HuH-7 (cell line): Measurements from ENCODE around the gene IL20.
A peak's percentile ranks its signal among the peaks of the same experiment; 100 is the strongest.
"Not testable (repeated sequence)": the region's sequence is repeated elsewhere in the genome, so short reads cannot be mapped to it uniquely, and the experiment has no call there.

Experiments
- DNase-seq: peaks from one replicate; pipeline ENCODE4 v3.0.0; 2011; ENCODE audit warnings: low spot score

The IL20 gene

DNA sequence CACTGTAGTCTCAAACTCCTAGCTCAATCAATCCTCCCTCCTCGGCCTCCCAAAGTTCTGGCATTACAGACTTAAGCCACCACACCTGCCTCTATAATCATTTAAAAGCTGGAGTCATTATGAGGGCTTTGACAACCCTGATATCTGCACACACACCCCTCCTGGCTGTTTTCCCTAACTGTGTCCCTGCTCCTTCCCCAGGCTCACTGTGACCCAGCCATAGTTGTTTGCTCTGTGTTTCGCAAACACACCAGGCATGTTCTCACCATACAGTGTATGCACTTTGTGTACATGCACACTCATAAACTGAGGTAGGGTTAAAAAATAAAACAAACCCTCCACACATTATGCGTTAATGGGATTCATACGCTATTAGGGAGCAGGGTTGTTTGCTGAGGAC is 21.8 kb upstream of the IL20 start:
- DNase-seq = peak; percentile 11

DNA sequence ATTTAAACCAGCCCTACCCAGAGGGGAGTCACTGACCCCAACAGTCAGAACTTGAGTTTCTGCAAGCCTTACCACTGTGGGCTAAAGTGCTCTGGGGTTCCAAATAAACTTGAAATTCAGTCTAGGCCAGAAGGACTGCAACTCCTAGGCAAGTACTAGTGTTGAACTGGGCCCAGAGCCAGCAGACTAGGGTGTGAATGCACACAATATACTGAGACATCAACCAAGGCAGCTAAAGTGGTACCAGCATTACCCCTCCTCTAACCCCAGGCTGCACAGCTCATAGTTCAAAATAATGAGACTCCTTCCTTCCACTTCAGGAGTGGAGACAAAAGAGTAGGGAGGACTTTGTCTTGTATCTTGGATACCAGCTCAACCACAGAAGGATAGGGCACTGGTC is 18.9 kb upstream of the IL20 start:
- DNase-seq = no peak

DNA sequence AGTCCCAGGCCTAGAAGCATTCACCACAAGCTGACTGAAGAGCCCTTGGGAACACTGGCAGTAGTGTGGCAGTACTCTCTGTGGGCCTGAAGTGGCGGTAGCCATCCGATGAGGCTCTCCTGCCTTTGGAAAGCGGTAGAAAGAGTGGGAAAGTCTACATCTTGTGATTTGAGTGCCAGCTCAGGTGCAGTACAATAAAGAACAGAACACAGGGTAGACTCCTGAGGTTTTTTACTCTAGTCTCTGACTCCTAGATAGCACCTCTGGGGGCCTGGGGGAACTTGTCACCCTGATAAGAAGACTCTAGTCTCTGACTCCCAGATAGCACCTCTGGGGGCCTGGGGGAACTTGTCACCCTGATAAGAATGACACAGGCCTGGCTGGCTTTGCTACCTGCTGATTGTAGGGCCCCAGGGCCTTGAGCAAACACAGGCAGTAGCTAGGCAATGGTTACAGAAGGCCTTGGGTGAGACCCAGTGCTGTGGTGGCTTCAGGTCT is 18.0 kb upstream of the IL20 start:
- DNase-seq = no peak

DNA sequence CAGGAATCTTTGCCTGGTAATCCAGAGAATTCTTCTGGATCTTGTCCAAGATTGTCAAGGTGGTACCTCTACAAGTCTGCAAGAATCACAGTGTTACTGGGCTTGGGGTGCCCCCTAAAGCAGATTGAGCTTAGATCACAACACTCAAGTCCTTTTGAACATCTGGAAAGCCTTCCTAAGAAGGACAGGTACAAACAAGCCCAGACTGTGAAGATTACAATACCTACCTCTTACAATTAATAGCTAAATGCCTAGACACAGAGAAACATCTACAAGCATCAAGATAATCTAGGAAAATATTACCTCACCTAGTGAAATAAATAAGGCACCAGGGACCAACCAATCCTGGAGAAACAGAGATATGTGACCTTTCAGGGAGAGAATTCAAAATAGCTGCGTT is 17.5 kb upstream of the IL20 start:
- no peak for DNase-seq

DNA sequence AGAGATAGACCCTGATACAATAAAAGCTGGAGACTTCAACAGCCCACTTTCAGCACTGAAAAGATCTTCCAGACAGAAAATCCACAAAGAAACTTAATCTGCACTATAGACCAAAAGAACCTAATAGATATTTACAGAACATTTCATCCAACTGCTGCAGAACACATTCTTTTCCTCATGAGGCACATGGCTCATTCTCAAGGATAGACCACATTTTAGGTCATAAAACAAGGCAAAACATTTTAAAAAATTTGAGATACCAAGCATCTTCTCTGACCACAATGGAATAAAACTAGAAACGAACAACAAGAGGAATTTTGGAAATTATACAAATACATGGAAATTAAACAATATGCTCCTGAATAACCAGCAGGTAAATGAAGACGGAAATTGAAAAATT is 15.0 kb upstream of the IL20 start:
- no peak for DNase-seq

DNA sequence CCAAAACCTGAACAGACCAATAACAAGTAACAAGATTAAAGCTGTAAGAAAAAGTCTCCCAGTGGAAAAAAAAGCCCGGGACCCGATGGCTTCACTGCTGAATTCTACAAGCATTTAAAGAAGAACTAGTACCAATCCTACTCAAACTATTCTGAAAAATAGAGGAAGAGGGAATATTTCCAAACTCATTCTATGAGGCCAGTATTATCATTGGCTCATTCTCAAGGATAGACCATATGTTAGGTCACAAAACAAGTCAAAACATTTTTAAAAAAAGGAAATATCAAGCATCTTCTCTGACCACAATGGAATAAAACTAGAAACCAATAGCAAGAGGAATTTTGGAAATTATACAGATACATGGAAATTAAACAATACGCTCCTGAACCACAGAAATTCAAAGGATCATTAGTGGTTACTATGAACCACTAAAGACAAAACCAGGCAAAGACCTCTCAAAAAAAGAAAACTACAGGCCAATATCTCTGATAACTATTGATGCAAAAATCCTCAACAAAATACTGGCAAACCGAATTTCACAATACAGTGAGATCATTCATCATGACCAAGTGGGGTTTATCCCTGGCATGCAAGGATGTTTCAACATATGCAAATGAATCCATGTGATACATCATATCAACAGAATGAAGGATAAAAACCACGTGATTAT is 13.9 kb upstream of the IL20 start:
- no peak for DNase-seq

DNA sequence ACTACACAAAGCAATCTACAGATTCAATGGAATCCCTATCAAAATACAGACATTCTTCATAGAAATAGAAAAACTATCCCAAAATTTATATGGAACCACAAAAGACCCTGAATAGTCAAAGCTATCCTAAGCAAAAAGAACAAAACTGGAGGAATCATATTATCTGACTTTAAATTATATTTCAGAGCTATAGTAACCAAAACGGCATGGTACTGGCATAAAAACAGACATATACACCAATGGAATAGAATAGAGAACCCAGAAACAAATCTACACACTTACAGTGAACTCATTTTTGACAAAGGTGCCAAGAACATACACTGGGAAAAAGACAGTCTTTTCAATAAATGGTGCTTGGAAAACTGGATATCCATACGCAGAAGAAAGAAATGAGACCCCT is 12.8 kb upstream of the IL20 start:
- DNase-seq = not testable (repeated sequence)

DNA sequence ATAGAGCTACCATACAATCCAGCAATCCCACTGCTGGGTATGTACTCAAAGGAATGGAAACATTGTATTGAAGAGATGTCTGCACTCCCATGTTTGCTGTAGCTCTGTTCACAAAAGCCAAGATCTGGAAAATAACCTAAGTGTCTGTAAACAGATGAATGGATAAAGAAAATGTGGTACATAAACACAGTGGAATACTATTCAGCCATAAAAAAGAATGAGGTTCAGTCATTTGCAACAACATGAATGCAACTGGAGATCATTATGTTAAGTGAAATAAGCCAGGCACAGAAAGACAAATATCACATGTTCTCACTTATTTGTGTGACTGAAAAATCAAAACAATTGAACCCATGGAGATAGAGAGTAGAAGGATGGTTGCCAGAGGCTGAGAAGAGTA is 11.7 kb upstream of the IL20 start:
- not testable (repeated sequence) for DNase-seq

DNA sequence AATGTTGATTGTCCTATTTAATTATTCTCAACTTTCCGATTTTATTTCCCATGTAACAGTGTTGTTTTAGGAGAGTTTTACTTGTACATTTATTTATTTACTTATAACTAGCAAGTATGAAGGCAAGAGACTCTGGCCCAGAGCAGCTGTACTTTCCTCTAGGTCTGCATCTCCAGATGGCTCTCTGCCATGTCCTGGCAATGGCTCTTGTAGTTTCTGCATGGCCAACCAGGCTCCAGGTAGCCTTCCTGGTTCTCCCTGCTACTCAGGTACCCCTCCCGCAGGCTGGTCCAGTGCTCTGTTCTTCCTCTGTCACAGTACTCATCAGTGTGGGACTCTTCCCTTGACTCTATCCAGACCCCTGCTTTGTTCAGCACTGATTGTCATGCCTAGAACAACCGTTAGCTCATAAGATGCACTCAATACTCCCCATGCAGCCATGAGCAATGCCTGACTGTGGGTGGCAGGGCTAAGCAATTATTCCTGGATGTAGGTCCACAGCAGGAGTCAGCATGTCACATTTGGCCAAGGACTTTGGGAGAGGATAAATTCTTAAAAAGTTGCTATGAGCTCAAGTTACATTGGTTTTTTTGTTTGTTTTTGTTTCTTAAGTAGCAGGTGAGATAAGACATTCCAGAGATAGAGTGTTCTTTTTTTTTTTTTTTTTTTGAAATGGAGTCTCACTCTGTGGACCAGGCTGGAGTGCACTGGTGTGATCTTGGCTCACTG is 10.9 kb upstream of the IL20 start:
- DNase-seq = no peak

DNA sequence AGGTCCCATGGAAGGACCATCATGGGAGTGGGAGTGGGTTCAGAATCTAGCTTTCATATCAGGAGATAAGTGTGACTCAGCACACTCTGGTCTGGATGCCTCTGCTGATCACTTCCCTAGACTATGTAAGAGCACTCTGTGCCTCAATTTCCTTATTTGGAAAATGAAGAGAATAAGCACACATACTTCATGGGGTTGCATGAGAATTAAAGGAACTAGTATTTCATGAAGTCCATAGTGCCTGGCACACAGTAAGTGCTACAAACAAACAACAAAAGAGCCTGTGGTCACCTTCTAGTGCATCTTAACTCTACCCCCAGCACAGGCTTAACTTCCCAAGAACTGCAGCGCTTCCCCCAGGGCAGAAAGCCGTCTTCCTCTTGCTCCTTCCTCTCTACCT is 9.6 kb upstream of the IL20 start:
- no peak for DNase-seq

DNA sequence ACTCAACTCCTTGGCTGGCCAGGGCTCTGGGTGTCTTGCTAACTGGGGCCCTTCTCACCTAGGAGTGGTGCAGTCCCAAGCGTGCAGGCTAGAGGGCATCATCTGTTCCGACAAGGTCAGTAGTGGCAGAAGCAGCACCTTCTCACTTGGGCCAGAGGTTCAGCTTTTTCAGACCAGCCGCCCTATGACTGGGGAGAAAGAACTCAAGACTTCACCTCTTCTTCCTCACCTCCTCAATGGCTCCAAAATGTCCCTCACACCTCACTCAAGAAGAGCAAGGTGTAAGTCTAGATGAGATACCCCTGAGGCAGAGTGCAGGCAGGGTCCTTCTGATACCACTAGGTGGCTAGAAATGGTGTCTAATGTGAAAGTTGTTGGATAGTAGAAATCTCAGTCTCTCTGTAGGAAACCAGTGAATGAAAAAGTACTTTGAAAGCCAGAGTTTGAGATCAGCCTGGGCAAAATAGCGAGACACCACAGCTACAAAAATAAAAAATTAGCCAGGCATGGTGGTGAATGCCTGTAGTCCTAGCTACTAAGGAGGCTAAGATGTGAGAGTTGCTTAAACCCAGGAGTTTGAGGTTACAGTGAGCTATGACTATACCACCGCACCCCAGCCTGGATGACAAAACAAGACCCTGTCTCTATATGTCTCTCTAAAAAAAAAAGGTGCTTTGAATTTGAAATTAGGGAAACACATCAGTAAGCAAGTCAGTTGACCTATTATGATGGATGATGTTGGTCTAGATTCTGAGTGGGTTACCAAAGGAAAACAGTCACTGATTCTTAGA is 8.6 kb upstream of the IL20 start:
- peak; percentile 16 for DNase-seq

DNA sequence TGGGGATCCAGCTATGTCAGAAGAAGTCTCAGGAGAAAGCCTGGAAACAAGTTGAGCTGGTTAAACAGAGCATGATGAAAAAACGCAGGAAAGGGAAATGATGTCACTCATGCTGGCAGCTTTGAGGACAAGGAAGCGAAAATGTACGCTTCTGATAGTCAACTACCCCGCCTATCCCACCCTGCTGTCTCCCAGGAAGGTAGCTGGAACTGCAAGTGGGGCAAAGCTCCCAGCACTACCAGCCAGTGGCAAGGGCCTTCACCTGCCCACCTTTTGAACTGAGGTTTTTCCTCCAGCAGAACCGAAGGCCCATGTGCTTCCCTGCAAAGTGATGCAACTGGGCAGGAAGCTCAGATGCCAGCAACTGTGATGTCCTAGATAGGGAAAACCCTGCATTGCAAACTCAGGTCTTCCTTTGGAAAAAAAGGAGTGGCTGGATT is 6.3 kb upstream of the IL20 start:
- no peak for DNase-seq

DNA sequence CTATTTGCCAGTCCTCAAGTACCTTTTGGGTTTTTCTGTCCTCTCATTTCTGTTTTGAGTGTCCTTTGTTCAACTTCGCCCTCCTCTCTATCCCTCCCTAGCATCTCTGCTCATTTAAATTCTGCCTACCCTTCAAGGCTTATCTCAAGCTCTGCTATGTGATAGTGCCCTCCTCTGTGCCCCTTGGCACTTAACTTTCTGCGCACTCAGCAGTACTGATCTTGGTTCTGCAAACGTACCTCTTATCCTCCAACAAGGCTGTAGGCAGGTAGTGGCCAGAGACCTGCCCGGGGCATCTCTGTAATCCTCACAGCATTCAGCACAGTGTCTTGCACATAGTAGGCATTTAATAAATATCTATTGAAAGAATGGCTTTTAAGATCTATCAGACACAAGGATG is 5.3 kb upstream of the IL20 start:
- no peak for DNase-seq

DNA sequence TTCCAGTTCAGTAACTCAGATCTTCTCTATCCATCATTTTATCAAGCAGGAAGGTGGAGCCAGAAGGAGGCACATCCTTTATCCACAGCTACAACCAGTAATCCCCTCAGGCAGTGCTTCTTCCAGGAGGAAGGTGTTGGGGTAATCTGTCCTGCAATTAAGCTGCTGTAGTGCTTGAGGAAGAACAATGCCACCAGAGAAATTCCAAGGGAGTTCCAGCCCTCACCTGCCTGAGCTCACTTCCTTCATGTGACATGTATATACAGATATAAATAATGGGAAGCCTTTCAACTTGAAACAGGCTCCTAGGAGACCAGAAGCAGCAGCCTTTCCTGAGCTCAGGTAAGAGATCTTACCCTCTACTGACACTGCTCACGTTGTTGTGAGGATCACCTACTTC is 2.2 kb upstream of the IL20 start:
- no peak for DNase-seq

DNA sequence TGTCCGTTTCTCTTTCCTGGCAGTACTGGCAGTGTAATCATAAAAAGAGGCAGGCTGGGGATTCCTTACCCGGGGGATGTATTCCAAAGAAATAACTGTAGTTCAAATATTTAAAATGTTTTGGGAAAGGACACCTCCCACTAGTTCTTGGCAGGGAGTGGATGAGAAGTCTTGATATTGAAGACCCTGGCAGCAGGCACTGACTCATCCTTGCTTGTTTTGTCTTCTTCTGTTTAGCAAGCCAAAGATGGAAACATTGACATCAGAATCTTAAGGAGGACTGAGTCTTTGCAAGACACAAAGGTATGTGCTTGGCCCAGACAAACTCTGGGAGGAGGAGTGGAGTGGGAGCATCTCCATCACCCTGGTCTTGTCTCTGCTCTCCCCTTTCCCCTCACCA is 639 bp downstream of the IL20 start:
- no peak for DNase-seq

DNA sequence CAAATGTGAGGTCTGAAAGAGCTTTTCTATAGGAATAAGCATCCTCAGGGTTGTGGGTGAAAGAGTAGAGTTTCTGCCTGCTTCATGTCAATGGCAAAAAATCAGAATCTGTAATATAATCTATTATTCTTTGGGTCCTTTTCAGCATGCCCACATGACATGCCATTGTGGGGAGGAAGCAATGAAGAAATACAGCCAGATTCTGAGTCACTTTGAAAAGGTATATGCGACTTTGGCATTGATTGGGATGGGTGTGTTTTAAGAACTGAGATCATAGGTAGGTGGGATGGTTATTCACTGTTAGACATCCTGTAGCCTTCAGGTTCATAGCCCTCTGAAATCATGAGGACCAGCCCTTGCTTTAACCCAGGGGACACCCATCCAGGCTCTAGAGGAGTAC is 1.8 kb downstream of the IL20 start:
- DNase-seq = no peak

DNA sequence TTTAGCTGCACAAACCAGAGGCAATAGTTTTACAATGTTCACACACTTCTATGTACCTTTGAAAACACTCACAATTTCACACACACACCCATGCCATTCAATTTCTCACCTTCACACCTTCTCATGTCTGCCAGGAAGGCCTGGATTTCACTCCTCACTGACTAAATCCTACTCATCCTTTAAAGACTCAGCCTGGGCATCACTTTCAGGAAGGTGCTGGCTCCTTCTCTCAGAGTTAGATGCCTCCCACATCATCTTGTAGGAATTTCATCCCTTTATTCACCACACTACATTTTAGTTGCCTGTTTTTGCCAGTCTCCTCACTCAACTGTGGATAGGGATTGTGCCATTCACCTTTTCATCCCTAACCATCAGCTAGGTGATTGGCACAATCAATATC is 2.3 kb downstream of the IL20 start:
- no peak for DNase-seq

DNA sequence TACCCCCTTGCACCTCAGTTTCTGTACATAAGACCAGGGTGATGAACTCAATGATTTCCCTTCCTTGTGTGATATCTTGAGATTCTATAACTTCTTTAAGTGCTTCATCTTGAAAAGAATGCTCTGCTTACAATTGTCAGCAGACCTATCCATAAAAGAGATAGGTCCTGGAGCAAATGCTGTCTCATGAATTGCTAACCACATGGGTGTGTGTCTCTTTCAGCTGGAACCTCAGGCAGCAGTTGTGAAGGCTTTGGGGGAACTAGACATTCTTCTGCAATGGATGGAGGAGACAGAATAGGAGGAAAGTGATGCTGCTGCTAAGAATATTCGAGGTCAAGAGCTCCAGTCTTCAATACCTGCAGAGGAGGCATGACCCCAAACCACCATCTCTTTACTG is 2.8 kb downstream of the IL20 start:
- no peak for DNase-seq

DNA sequence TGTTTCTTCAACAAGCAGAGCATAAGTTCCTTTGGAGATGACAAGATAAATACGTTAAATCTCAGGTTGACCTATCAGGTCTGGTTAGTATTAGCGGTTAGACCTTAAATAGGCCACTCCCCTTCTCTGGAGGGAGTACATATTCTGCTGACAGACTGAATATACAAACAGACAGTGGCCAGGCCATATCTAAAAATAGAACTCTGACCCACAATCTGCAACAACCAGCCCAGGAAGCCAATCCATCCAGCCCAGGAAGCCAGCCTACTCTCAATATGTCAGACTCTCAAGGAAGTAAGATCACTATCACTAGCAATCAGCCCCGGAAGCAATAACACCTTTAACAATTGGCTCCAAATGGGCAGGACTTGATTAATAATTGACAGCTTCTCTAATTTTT is 6.7 kb downstream of the IL20 start:
- no peak for DNase-seq

DNA sequence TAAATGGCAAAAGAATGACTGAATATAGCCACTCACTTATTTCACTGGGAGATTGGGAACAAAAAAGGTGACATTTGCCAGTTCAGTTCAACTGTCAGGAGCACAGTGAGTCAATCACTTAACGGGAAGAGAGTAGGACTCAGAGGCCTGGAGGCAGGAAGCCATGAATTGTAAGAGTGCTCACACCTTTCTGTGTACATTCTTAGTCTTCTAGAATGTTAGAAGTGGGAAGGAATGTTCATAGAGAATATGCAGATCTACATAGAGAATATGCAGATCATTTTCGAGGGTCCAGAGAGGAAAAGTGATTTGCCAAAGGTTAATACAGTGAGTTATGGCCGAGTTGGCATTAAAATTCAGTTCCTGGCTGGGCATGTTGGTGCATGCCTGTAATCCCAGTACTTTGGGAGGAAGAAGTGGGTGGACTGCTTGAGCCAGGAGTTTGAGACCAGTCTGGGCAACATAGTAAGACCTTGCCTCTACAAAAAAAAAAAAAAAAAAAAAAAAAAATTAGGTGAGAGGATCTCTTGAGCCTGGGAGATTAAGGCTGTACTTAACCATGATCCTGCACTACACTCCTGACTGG is 8.3 kb downstream of the IL20 start:
- DNase-seq = no peak

DNA sequence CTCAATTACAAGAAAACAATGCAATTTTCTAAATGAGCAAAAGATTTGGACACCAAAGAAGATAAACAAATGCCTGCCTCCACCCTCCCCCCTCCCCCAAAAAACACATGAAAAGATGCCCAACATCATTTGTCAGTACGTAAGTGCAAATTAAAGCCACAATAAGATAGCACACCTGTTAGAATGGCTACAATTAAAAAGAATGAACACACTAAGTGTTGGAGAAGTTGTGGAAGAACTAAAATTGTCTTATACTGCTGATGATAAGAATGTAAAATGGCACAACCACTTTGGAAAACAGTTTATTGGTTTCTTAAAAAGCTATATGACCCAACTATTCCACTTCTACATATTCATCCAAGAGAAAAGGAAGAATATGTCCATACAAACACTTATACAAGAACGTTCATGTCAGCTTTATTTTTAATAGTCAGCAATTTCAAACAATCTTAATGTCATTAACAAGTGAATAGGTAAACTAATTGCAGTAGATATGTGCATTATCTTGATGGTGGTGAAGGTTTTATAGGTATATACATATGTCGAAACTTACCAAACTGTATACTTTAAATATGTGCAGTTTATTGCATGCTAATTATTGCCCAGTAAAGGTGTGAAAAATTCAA is 10.4 kb downstream of the IL20 start:
- no peak for DNase-seq

DNA sequence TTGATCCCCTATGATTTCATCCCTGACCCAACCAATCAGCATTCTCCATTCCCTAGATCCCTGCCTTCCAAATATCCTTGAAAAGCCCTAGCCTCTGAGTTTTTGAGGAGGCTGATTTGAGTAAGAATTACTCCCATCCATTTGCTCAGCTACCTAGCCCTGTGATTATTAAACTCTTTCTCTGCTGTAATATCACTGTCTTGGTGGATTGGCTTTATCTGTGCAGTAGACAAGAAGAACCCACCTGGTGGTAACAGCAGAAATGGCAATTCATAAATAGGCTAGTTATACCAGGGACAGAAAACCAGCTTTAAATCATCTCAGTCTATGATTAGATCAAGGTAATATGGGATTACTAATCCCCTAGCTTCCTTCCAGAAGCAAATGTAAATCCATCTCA is 13.0 kb downstream of the IL20 start:
- DNase-seq = no peak
